ENCODE results near the gene IL1A.

The IL1A gene

GRCh38 chr2:112762276-112762675 lies 22.0 kb downstream of the IL1A start:
- no peak for DNase-seq (ENCODE audit: low spot score)

GRCh38 chr2:112760149-112760548 lies 24.1 kb downstream of the IL1A start:
- DNase-seq (ENCODE audit: low spot score) = no peak

GRCh38 chr2:112758711-112759110 lies 25.6 kb downstream of the IL1A start:
- DNase-seq (ENCODE audit: low spot score) = no peak

- DNase-seq (ENCODE audit: low spot score) = no peak
These were observed 27.0 kb downstream of the IL1A start for GRCh38 chr2:112757265-112757664.

- DNase-seq (ENCODE audit: low spot score) = no peak
These were observed 28.1 kb downstream of the IL1A start for GRCh38 chr2:112756207-112756606.

GRCh38 chr2:112755444-112755843 lies 28.8 kb downstream of the IL1A start:
- DNase-seq (ENCODE audit: low spot score) = no peak

- peak; percentile 25 for DNase-seq (ENCODE audit: low spot score)
These were observed 29.7 kb downstream of the IL1A start for GRCh38 chr2:112754564-112754963.

- DNase-seq (ENCODE audit: low spot score) = no peak
These were observed 31.6 kb downstream of the IL1A start for GRCh38 chr2:112752667-112753066.

- no peak for DNase-seq (ENCODE audit: low spot score)
These were observed 32.7 kb downstream of the IL1A start for GRCh38 chr2:112751451-112752197.

GRCh38 chr2:112750560-112750843 lies 33.8 kb downstream of the IL1A start:
- DNase-seq (ENCODE audit: low spot score) = no peak

- peak; percentile 71 for DNase-seq (ENCODE audit: low spot score)
These were observed 34.3 kb downstream of the IL1A start for GRCh38 chr2:112749755-112750559.

GRCh38 chr2:112740527-112740926 lies 43.8 kb downstream of the IL1A start:
- DNase-seq (ENCODE audit: low spot score) = no peak

GRCh38 chr2:112737542-112738232 lies 46.6 kb downstream of the IL1A start:
- no peak for DNase-seq (ENCODE audit: low spot score)

- no peak for DNase-seq (ENCODE audit: low spot score)
These were observed 50.4 kb downstream of the IL1A start for GRCh38 chr2:112733871-112734270.

GRCh38 chr2:112733456-112733855 lies 50.8 kb downstream of the IL1A start:
- no peak for DNase-seq (ENCODE audit: low spot score)

GRCh38 chr2:112731479-112731878 lies 52.8 kb downstream of the IL1A start:
- no peak for DNase-seq (ENCODE audit: low spot score)

GRCh38 chr2:112730791-112731190 lies 53.5 kb downstream of the IL1A start:
- DNase-seq (ENCODE audit: low spot score) = no peak

- no peak for DNase-seq (ENCODE audit: low spot score)
These were observed 54.1 kb downstream of the IL1A start for GRCh38 chr2:112730216-112730615.

- no peak for DNase-seq (ENCODE audit: low spot score)
These were observed 55.7 kb downstream of the IL1A start for GRCh38 chr2:112728378-112729175.

GRCh38 chr2:112728029-112728362 lies 56.3 kb downstream of the IL1A start:
- no peak for DNase-seq (ENCODE audit: low spot score)

GRCh38 chr2:112727276-112728028 lies 56.8 kb downstream of the IL1A start:
- DNase-seq (ENCODE audit: low spot score) = no peak

All from pons (tissue), 1 donor.